T-cell (primary cell): ENCODE data around the gene ZCCHC10. TPM values are rescaled to one million over a fixed set of nuclear protein-coding genes. Genes with fewer than 3 reads are reported as not detected.
"Not testable (repeated sequence)": the region's sequence is repeated elsewhere in the genome, so short reads cannot be mapped to it uniquely, and the experiment has no call there.

Source experiments
- ATAC-seq, 4 experiments: fragments of 200-7000 bp in 3 of 4; fragments of 150-1000 bp in 1 of 4; cut with Tn5 transposase; replicated peaks in 1 of 4; 1 replicate in 3 of 4; 2 replicates in 1 of 4; pipeline ENCODE4 v1.10.0; 2021; ENCODE audit warnings: moderate library complexity in 3 of 4, mild to moderate bottlenecking in 2 of 4, moderate number of reproducible peaks in 1 of 4
- CTCF ChIA-PET, 2 donors: fragments of 300-600 bp; sonication (Branson Sonifier 250); formaldehyde crosslinking; loops; one replicate each; lab custom pipeline; 2022; ENCODE audit warnings: antibody characterized with exemption in 2 of 2; lab: Charles Lee
- POLR2A ChIA-PET, 2 donors: fragments of 300-600 bp; sonication (Branson Sonifier 250); formaldehyde crosslinking; loops; one replicate each; lab custom pipeline; 2022; ENCODE audit warnings: antibody characterized with exemption in 2 of 2; lab: Charles Lee
- DNase-seq, 35 experiments: peaks; one replicate each; pipeline versions ENCODE4 v3.0.0 to v3.0.0-alpha.2; 2013 to 2023
- H3K27ac ChIP-seq: one replicate; pipeline ENCODE4 v1.5.1; 2013; ENCODE audit warnings: low read length
- H3K27me3 ChIP-seq, 2 experiments: replicated peaks in 1 of 2; 1 replicate in 1 of 2; 2 replicates in 1 of 2; pipeline versions ENCODE4 v1.6.1 to v1.7.0; 2013; ENCODE audit warnings: low read length in 1 of 2, mixed read lengths in 1 of 2; ENCODE audit not compliant: control insufficient read depth in 2 of 2, insufficient read depth in 2 of 2; ENCODE audit errors: extremely low read depth in 1 of 2
- H3K36me3 ChIP-seq, 2 donors: 1 replicate in 1 of 2; 2 replicates in 1 of 2; pipeline versions ENCODE4 v1.6.1 to v1.7.0; 2013; ENCODE audit warnings: low read length in 1 of 2; ENCODE audit not compliant: control insufficient read depth in 2 of 2, insufficient read depth in 1 of 2; ENCODE audit errors: extremely low read depth in 1 of 2
- H3K4me1 ChIP-seq, 2 experiments: 1 replicate in 1 of 2; 2 replicates in 1 of 2; pipeline versions ENCODE4 v1.6.1 to v1.7.0; 2013; ENCODE audit warnings: low read length in 2 of 2, mixed read lengths in 1 of 2; ENCODE audit not compliant: insufficient read depth in 2 of 2, control insufficient read depth in 1 of 2; ENCODE audit errors: extremely low read depth in 1 of 2
- H3K4me3 ChIP-seq, 2 donors: 1 replicate in 1 of 2; 2 replicates in 1 of 2; pipeline versions ENCODE4 v1.5.1 to v1.7.0; 2013; ENCODE audit warnings: mild to moderate bottlenecking in 2 of 2, low read length in 1 of 2, moderate library complexity in 1 of 2; ENCODE audit not compliant: control insufficient read depth in 1 of 2; ENCODE audit errors: extremely low read depth in 1 of 2
- H3K9me3 ChIP-seq: 2 replicates; pipeline ENCODE4 v1.7.0; 2013
- H3K27ac Mint-ChIP-seq, 2 donors: one replicate each; pipeline ENCODE4 v1.8.0; 2020 to 2021; ENCODE audit warnings: mild to moderate bottlenecking in 2 of 2, mixed read lengths in 2 of 2
- H3K27me3 Mint-ChIP-seq, 2 donors: one replicate each; pipeline ENCODE4 v1.8.0; 2021 to 2022; ENCODE audit warnings: mixed read lengths in 2 of 2
- H3K36me3 Mint-ChIP-seq: one replicate; pipeline ENCODE4 v1.8.0; 2021; ENCODE audit warnings: mixed read lengths
- H3K4me1 Mint-ChIP-seq, 3 donors: one replicate each; pipeline ENCODE4 v1.8.0; 2020 to 2022; ENCODE audit warnings: mixed read lengths in 3 of 3, mild to moderate bottlenecking in 1 of 3
- H3K4me3 Mint-ChIP-seq, 3 donors: one replicate each; pipeline ENCODE4 v1.8.0; 2020 to 2022; ENCODE audit warnings: mild to moderate bottlenecking in 3 of 3, mixed read lengths in 3 of 3, moderate library complexity in 3 of 3
- H3K9me3 Mint-ChIP-seq, 3 donors: one replicate each; pipeline ENCODE4 v1.8.0; 2020 to 2022; ENCODE audit warnings: mixed read lengths in 3 of 3
- WGBS: methylation state at CpG from one replicate; pipeline ENCODE4 v1.1.5; 2013; ENCODE audit warnings: missing lambda C conversion rate; ENCODE audit not compliant: insufficient coverage; 5-methylcytosine and 5-hydroxymethylcytosine counted together
- total RNA-seq, 35 experiments: library from RNA in 6 of 35; stranded (reverse) in 6 of 35; fragments of 120-200 nt in 1 of 35; gene quantifications; one replicate each; pipeline versions ENCODE4 v1.2.1 to v1.2.4 and lab custom pipeline; 2013 to 2026

The ZCCHC10 gene
- total RNA-seq, 5 donors from 2014 or later (not counting 1 experiment from before 2014, with no cell fraction given): 15.6 to 19.5 (median 16.3) TPM

DNA sequence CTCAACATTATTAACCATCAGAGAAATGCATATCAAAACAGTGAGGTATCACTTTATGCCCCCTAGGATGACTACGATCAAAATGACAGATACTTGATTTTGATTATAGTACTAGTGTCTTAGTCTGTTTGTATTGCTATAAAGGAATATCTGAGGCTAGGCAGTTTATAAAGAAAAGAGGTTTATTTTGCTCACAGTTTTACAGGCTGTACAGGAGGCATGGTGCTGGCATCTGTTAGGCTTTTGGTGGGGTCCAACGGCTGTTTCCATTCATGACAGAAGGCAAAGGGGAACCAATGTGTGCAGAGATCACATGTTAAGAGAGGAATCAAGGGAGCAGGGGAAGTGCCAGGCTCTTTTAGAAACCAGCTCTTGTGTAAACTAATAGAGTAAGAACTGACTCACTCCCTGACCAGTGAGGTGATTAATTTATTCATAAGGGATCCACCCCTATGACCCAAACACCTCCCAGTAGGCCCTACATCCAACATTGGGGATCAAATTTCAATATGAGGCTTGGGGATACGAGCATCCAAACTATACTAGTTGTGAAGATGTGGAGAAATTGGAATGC lies 46.9 kb downstream of the ZCCHC10 start:
- Mint-ChIP-seq H3K4me1 (no peaks in the 10 kb centered on the region), H3K36me3 (no peaks in the 10 kb centered on the region), H3K9me3 (peaks cover 4 to 7% (median 4%) of the 10 kb centered on the region in 3 donors), H3K27ac (no peak overlapping the region), H3K27me3 (no peaks in the 10 kb centered on the region), H3K4me3 (no peak overlapping the region)
- no peaks in the 10 kb centered on the region for H3K36me3 ChIP-seq
- H3K9me3 ChIP-seq: no peaks in the 10 kb centered on the region
- H3K4me1 ChIP-seq: no peaks in the 10 kb centered on the region
- H3K27me3 ChIP-seq: peaks cover 0 to 2% of the 10 kb centered on the region in 2 experiments
- ATAC-seq (no peak), DNase-seq (no peak)
- no peak overlapping the region for H3K4me3 ChIP-seq
- POLR2A ChIA-PET: no interaction called here
- WGBS: 90% methylated on average over 2 of the region's 3 CpGs
- no peak overlapping the region for H3K27ac ChIP-seq
- CTCF ChIA-PET: no interaction called here

DNA sequence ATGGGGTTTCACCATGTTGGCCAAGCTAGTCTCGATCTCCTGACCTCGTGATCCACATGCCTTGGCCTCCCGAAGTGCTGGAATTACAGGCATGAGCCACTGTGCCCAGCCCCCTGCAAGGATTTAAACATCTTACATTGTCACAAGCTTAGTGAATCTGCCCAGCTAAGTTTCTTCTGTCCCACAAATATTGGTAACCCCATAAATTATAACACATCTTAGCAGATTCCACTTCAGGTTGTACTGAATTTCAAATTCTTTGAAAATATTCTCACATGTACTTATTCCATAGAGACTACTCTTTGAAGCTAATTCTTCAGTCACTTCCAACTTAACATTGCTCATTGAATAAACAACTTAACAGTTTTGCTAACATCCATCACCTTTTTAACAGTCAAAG lies 49.5 kb downstream of the ZCCHC10 start:
- Mint-ChIP-seq H3K27me3 (no peaks in the 10 kb centered on the region), H3K4me1 (no peaks in the 10 kb centered on the region), H3K27ac (no peak overlapping the region), H3K36me3 (no peaks in the 10 kb centered on the region), H3K4me3 (no peak overlapping the region), H3K9me3 (peaks cover 4 to 7% (median 4%) of the 10 kb centered on the region in 3 donors)
- no peak for ATAC-seq
- CTCF ChIA-PET: interaction anchor here in 1 of 2 donors (0.6 kb wide), 1 partner anchor 176 kb away, joined by 4 read pairs; no protein-coding TSS in a partner anchor
- no peak overlapping the region for H3K27ac ChIP-seq
- WGBS: no CpG with 5 or more reads among the region's 3 CpGs
- H3K4me1 ChIP-seq: no peaks in the 10 kb centered on the region
- no peak overlapping the region for H3K4me3 ChIP-seq
- no peak for DNase-seq
- H3K36me3 ChIP-seq: no peaks in the 10 kb centered on the region
- POLR2A ChIA-PET: interaction anchor here in 1 of 2 donors (0.5 kb wide), 1 partner anchor 648 kb away, joined by 3 read pairs; no protein-coding TSS in a partner anchor
- H3K9me3 ChIP-seq: no peaks in the 10 kb centered on the region
- H3K27me3 ChIP-seq: no peaks in the 10 kb centered on the region

- H3K27me3 Mint-ChIP-seq, H3K4me1 Mint-ChIP-seq, H3K36me3 ChIP-seq, DNase-seq, H3K36me3 Mint-ChIP-seq, H3K4me3 Mint-ChIP-seq, H3K4me3 ChIP-seq, H3K27ac ChIP-seq, ATAC-seq, H3K4me1 ChIP-seq, H3K9me3 ChIP-seq, H3K9me3 Mint-ChIP-seq, POLR2A ChIA-PET, H3K27me3 ChIP-seq, H3K27ac Mint-ChIP-seq, CTCF ChIA-PET: not testable (repeated sequence)
- WGBS: 82% methylated on average over 4 of the region's 7 CpGs
Observed at GRCh38 chr5:132972436-132972828, 53.9 kb downstream of the ZCCHC10 start.

- H3K36me3 Mint-ChIP-seq: no peaks in the 10 kb centered on the region
- POLR2A ChIA-PET: no interaction called here
Observed at GRCh38 chr5:132971483-132972435, 54.6 kb downstream of the ZCCHC10 start.

DNA sequence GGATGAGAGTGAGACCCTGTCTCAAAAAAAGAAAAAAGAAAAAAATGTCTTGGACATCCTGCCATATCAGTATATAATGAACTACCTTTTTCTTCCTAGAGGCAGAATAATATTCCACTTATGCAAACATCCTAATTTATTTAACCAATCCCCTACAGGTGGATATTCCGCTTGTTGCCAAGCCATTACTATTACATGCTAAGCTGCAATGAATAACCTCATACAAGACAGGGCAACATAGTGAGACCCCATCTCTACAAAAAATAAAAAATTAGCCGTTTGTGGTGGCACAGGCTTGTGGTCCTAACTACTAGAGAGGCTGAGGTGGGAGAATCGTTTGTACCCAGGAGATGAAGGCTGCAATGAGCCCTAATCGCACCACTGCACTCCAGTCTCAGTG lies 61.2 kb downstream of the ZCCHC10 start:
- Histone ChIP-seq H3K9me3 (no peaks in the 10 kb centered on the region), H3K36me3 (no peaks in the 10 kb centered on the region), H3K4me3 (no peak overlapping the region), H3K27ac (no peak overlapping the region), H3K27me3 (no peaks in the 10 kb centered on the region), H3K4me1 (peaks cover 10 to 19% of the 10 kb centered on the region in 2 experiments)
- H3K9me3 Mint-ChIP-seq: no peaks in the 10 kb centered on the region
- DNase-seq: no peak
- H3K4me3 Mint-ChIP-seq: no peak overlapping the region
- ATAC-seq: no peak
- POLR2A ChIA-PET: no interaction called here
- no CpG with 5 or more reads among the region's 4 CpGs for WGBS
- CTCF ChIA-PET: no interaction called here
- no peaks in the 10 kb centered on the region for H3K36me3 Mint-ChIP-seq
- H3K4me1 Mint-ChIP-seq: peaks cover 24 to 26% (median 25%) of the 10 kb centered on the region in 3 donors
- H3K27ac Mint-ChIP-seq: no peak overlapping the region
- no peaks in the 10 kb centered on the region for H3K27me3 Mint-ChIP-seq

More at GRCh38 chr5:132971483-132972435, 54.6 kb downstream of the ZCCHC10 start:
- Histone ChIP-seq H3K9me3 (no peaks in the 10 kb centered on the region), H3K36me3 (no peaks in the 10 kb centered on the region), H3K4me3 (no peak overlapping the region), H3K27ac (no peak overlapping the region), H3K4me1 (no peaks in the 10 kb centered on the region), H3K27me3 (no peaks in the 10 kb centered on the region)
- no peak overlapping the region for H3K4me3 Mint-ChIP-seq
- 88% methylated on average over 13 of the region's 16 CpGs for WGBS
- DNase-seq: no peak
- peaks cover under 1 to 4% (median 1%) of the 10 kb centered on the region in 3 donors for H3K9me3 Mint-ChIP-seq
- CTCF ChIA-PET: no interaction called here
- no peaks in the 10 kb centered on the region for H3K27me3 Mint-ChIP-seq
- H3K27ac Mint-ChIP-seq: no peak overlapping the region
- H3K4me1 Mint-ChIP-seq: no peaks in the 10 kb centered on the region
- no peak for ATAC-seq
